HL-60 (cell line): ENCODE measurements around the gene QRFP.

ENCODE experiments used
- GABPA ChIP-seq: IDR thresholded peaks from 2 replicates; pipeline ENCODE4 v1.6.1; 2012; ENCODE audit warnings: low read depth
- POLR2AphosphoS5 ChIP-seq: IDR thresholded peaks from 2 replicates; pipeline ENCODE4 v1.6.1; 2012; ENCODE audit warnings: low read depth
- TF ChIP-seq, protein P1 (sequence below): IDR thresholded peaks from one replicate; pipeline ENCODE4 v1.5.1; 2011; ENCODE audit warnings: low read length, control low read depth, inconsistent platforms; ENCODE audit not compliant: insufficient read depth
- TF ChIP-seq, protein P2 (sequence below): IDR thresholded peaks from 2 replicates; pipeline ENCODE4 v1.6.1; 2012; ENCODE audit warnings: low read depth; ENCODE audit not compliant: insufficient replicate concordance

DNA sequence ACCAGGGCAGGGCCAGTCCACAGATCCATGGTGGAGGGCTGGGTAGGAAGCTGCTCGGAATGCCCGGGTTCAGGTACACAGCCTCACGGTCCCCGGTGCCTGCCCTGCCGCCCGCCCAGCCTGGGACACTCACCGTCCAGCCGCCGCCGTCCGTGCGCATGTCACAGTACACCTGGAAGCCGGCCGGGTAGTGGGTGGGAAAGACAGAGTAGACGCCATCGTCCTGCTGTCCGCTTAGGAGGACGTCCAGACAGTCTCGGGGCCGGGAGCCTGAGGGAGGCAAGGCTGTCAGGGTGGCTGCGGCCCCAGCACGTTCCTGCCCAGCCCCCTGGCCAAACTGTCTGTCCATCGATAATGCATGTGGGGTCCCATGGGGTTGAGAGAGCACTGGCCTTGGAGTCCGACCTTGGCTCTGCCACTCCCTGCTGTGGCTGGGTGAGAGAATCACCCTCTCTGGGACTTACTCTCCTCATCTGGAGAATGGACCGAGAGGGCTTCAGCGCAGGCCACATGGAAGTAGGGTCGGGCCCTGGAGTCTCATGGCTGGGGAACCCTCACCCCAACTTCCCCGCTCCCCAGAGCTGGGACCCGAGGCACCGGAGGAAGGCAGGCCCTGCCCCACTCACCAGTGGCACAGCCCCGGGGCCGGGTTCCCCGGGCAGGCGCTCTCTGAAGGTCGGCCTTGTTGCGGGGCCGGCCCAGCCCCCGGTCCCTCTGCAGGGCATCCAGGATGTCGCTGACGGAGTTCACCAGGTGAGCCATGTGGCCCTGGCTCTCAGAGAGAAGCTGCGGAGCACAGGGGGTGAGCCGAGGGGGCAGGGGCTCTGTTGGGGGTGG, 27.2 kb upstream of the QRFP start:
- TF ChIP-seq, protein P1, sequence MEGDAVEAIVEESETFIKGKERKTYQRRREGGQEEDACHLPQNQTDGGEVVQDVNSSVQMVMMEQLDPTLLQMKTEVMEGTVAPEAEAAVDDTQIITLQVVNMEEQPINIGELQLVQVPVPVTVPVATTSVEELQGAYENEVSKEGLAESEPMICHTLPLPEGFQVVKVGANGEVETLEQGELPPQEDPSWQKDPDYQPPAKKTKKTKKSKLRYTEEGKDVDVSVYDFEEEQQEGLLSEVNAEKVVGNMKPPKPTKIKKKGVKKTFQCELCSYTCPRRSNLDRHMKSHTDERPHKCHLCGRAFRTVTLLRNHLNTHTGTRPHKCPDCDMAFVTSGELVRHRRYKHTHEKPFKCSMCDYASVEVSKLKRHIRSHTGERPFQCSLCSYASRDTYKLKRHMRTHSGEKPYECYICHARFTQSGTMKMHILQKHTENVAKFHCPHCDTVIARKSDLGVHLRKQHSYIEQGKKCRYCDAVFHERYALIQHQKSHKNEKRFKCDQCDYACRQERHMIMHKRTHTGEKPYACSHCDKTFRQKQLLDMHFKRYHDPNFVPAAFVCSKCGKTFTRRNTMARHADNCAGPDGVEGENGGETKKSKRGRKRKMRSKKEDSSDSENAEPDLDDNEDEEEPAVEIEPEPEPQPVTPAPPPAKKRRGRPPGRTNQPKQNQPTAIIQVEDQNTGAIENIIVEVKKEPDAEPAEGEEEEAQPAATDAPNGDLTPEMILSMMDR = no peak
- no peak for TF ChIP-seq GABPA
- TF ChIP-seq, protein P2, sequence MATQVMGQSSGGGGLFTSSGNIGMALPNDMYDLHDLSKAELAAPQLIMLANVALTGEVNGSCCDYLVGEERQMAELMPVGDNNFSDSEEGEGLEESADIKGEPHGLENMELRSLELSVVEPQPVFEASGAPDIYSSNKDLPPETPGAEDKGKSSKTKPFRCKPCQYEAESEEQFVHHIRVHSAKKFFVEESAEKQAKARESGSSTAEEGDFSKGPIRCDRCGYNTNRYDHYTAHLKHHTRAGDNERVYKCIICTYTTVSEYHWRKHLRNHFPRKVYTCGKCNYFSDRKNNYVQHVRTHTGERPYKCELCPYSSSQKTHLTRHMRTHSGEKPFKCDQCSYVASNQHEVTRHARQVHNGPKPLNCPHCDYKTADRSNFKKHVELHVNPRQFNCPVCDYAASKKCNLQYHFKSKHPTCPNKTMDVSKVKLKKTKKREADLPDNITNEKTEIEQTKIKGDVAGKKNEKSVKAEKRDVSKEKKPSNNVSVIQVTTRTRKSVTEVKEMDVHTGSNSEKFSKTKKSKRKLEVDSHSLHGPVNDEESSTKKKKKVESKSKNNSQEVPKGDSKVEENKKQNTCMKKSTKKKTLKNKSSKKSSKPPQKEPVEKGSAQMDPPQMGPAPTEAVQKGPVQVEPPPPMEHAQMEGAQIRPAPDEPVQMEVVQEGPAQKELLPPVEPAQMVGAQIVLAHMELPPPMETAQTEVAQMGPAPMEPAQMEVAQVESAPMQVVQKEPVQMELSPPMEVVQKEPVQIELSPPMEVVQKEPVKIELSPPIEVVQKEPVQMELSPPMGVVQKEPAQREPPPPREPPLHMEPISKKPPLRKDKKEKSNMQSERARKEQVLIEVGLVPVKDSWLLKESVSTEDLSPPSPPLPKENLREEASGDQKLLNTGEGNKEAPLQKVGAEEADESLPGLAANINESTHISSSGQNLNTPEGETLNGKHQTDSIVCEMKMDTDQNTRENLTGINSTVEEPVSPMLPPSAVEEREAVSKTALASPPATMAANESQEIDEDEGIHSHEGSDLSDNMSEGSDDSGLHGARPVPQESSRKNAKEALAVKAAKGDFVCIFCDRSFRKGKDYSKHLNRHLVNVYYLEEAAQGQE = no peak
- no peak for TF ChIP-seq POLR2AphosphoS5
